HG03442 (cell line): ENCODE data around the gene COL6A1.
"Not testable (repeated sequence)": the region's sequence is repeated elsewhere in the genome, so short reads cannot be mapped to it uniquely, and the experiment has no call there.

Source experiments
- ATAC-seq: cut with Tn5 transposase; IDR thresholded peaks from one replicate; pipeline ENCODE4 v1.9.1; 2021; ENCODE audit warnings: mild to moderate bottlenecking, moderate library complexity; ENCODE audit not compliant: unreplicated experiment

The COL6A1 gene

DNA sequence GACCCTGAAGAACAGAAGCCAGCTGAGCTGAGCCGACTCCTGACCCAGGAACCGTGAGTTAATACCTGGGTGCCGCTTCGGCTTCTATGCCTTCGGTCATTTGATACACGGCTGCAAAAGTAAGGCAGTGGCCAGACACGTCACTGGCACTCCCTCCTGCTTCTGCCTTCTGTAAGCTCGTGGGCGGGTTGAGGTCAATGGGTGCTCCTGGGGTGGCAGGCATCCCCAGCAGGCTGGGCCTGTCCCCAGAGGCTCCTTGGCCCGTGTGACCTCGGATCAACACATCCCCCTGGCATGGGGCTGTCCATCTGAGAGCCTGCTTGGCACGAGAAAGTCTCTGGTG is 35.7 kb upstream of the COL6A1 start:
- ATAC-seq = no peak

DNA sequence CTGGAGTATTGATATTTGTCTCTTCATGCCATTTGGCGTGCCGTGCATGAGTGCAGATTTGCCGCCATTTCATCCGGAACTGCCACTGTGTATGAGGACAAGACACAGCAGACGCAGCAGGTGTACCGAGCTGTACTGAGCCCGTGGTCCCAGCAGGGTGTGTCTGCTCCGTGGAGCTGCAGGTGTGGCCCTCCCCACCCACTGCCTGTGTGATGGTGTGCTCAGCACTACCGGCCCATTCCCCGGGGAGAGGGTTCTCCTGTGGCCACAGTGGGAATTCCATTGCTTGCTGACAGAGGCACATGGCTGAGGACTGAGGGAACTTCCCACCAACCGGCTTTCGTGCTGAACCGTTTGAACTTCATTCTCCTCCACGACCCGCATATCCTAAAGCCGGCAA is 34.3 kb upstream of the COL6A1 start:
- ATAC-seq = no peak

DNA sequence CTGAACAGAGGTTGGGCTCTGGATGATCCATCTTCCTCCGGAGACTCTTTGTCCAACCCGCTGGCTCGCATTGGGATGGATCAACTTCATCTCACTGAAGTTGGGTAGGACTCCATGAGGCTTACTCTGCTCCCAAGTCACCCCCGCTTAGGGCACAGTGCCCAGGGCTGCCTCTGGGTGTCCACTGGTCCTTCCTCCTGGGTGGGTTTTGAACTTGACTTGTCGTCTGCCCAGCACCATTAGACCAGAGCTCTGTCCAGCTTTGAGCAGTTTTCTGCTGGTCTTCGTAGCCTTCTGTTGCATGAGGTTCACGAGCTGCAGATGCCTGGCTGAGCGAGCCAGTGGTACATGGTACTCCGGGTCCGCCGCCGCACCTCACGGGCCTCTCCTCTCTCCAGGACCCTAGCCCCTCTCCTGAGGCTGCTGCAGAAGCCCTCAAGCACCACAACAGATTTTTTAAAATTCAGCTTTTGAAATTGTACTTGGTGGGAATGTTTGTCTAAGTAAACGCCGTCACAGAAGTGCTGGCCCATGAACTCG is 33.8 kb upstream of the COL6A1 start:
- no peak for ATAC-seq

DNA sequence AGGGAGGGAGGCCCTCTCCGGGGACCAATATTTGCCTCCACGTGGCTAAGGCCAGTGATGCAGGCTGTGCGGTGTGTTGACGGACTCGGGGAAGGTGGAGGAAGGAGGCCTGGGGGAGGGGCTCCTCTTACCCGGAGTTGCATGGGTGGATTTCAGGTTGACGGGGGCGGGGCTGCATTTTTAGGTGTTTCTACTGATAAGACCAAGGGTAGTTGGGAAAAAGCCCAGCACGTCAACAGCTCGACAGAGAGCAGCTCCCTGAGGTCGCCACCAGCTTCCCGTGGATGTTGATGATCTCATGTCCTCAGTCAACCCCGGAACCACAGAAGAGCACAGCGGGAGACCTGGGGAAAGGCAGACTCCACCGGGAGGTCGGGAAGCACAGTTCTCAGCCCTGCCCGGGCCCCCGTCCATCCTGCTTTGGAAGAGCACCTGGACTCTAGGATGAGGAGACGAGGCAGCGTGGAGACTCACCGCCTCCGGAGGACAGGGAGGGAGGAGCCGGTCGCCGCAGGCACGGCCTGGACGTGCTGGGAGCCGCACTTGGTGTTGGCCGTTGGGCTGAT is 32.9 kb upstream of the COL6A1 start:
- ATAC-seq = no peak

DNA sequence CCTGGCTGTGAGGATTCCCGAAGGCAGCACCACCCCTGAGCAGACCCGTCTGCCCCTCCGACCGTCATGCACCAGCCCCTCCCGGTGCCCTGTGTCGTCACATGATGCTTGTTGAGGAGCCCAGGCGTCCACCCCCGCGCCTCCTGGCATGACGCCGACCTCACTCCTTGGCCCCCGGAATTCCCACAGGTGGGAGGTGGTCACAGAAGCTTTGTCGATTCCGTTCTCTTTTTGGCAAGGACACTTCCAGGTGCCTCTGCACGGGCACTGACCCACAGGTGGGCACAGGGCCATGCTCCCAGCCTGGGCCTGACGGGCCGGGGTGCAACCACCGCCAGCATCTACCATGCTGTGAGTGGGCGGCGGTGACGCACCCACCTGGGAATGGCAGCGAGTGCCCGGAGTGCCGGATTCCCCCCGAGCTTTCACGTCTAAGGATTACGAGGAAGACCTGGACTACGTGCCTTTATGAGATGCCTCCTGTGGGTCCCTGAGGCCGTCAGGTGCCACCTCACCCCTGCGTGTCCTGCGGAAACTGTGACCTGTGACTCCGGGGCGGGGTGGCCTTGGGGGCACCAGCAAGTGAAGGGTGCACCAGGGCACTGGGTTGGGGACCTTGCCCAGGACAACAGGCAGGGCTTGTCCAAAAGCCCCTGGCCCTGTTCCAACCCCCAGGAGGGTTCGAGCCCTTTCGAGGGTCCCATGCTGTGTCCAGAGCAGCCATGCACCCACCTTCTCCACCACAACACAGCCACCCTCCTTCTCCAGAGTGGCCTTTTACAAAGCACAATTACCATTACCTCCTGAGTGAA is 31.4 kb upstream of the COL6A1 start:
- ATAC-seq = no peak

DNA sequence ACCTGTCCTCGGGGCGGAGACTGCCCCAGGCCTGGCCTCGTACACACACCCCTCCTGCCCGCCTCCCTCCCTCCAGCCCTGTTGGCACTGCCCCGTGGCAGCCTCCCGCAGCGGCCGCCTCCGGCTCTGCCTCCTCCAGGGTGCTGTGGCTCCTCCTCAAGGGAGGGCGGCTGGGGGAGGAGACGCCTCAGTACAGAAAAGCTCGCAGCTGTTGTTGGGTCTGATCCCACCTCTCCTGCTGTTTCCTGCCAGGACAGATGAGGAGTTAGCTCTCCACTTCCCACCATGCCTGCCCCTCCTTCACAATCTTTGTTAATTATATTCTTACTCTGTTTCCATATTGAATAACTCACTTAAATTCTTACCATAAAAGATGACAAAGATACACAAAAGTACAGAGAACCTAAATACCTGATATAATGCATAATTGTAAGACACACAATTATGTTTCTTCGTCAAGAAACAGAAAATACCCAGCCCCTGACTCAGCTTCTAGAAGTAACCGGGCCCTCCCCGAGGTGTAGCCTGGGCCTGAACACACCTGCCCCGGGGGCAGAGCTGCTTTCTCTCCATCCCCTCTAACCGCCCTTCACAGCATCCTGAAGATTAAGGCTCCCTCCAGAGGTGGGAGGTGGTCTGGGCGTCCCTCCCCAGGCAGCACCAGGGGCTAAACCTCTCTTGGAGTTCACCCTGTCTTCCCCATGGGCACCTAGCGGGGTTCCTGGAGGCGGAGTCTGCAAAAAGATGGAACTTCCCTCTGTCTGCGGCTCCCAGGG is 30.6 kb upstream of the COL6A1 start:
- no peak for ATAC-seq

DNA sequence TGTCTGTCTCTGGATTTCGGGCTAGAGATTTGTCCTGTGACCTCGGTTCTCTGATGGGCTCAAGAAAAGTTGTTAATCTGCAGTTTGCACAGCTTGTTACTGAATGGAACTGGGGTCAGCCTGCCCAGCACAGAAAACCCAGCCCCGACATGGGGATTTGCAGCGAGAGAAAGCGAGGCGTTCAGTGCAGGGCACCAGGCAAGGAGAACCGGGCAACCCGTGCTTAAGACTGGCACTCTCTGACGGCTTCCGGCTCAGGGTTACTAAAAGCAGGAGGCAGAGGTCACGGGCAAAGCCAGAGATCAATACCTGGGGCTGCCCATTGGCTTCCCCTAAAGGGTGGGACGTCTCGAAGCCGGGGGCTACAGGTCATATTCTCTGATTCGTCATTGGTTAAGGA is 29.9 kb upstream of the COL6A1 start:
- no peak for ATAC-seq

DNA sequence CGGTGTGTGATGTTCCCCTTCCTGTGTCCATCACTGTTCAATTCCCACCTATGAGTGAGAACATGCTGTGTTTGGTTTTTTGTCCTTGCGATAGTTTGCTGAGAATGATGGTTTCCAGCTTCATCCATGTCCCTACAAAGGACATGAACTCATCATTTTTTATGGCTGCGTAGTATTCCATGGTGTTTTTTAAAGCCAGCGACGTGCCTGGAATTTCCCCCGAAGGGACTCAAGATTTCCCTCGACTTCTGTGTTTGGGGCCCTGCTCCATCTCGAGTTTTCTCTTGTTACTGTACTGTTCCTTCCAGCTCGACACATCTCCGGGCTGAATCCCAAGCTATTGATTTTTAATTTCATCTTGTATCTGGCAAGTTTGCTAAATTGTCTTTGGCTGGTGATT is 29.0 kb upstream of the COL6A1 start:
- ATAC-seq = not testable (repeated sequence)

DNA sequence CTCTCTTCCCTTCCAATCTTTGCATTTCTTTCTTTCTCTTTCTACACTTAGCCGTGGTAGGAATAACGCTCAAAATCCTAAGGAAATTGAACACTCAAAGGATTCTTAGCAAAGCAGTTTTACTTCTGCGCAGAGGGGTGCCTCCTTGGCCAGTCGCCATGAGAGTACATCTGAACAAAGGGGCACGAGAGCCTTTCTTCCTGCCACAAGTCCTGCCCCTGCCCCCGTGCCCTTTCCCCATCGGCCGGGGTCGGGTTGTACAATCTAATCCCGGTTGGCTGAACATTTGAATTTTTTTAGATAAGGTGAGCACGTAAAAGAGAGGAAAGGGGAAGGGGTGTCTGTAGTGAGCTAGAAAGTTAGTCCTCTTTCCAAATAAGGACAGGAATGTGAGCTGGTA is 28.6 kb upstream of the COL6A1 start:
- ATAC-seq = no peak

DNA sequence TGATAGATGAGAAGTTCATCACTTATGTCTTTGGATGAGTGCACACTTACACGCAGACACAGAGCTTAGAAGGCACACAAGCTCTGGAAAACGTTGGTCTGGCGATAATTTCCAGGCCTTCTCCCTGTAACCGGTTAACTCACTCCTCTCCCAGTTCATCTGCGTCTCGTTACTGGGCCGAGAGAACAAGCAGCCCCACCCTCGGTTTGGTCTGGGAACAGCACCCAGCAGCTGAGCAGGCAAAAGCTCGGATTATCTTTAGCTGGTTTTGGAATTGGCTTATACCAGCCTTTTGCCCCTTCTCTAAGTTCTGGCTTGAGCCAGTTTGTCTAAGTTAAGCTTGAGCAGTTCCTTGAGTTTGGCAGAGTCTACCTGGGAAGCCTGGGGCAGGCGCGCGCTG is 27.3 kb upstream of the COL6A1 start:
- ATAC-seq = no peak

DNA sequence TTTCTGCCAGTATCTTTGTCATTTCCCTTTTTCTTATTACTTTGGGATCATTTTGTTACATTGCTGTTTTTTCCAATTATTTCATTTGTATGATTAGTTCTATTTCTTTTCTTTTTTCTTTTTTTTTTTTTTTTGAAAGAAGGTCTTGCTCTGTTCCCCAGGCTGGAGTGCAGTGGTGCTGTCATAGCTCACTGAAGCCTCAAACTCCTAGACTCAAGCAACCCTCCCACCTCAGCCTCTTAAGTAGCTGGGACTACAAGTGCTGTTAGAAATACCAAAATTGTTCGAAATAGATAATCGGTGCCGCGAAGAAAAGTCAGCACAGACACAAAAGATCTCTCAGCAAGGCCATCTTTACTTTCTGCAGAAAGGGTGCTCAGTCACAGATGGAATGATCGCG is 26.6 kb upstream of the COL6A1 start:
- ATAC-seq = no peak

DNA sequence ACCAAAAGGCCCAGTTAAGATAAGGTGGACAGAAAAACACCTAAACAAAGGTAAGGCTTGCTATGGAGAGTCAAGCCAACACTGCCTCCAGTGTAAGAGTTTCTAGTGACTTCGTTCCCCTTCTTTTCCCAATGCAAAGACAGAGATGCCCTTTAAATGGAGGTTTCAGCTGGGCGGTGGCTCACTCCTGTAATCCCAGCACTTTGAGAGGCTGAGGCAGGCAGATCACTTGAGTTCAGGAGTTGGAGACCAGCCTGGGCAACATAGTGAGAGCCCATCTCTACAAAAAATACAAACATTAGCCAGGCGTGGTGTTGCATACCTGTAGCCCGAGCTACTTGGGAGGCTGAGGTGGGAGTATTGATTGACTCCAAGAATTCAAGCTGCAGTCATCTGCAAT is 24.0 kb upstream of the COL6A1 start:
- ATAC-seq = no peak

DNA sequence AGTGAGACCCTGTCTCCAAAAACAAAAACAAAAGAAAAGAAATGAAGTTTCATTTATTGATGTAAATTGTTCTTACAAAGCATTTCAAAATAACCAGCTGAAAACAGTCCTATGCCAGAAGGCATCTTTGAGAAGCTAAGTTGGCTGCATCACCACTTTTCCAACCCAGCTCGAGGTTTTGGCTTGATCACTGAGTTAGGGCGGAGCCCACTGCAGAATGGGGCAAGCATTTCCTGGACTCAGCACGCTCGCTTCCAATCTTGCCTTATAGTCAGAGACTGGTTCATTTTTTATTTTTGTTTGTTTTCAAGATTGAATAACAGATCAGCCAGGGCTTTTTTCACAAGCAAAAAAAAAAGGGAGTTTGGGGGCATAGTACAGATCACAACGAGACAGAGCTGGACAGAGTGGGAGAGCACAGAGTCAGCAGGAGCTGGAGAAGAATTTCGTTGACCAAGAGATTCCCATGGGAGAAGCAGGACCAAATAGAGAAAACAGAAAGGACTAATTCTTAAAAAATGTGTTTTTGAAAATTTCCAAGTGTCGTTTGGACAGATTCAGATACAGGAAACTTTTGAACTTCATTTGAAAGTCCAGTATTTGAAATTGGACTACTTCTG is 23.5 kb upstream of the COL6A1 start:
- ATAC-seq = no peak

DNA sequence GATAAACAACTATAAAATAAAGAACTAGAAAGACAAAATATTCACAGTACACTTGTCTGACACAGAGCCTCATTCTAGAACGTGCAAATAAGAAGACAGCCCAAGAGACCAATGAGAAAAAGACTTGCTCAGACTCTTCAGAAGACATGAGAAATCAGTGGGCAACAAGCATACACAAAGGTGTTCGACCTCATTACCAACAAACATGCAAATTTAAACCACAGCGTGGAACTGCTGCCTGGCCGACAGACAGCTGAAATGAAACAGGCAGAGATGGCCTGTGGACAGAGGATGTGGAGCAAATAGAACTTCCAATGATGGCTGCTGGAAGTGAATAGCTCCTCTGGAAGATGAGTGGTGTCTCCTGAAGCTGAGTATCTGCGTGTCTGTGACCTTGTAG is 22.4 kb upstream of the COL6A1 start:
- no peak for ATAC-seq

DNA sequence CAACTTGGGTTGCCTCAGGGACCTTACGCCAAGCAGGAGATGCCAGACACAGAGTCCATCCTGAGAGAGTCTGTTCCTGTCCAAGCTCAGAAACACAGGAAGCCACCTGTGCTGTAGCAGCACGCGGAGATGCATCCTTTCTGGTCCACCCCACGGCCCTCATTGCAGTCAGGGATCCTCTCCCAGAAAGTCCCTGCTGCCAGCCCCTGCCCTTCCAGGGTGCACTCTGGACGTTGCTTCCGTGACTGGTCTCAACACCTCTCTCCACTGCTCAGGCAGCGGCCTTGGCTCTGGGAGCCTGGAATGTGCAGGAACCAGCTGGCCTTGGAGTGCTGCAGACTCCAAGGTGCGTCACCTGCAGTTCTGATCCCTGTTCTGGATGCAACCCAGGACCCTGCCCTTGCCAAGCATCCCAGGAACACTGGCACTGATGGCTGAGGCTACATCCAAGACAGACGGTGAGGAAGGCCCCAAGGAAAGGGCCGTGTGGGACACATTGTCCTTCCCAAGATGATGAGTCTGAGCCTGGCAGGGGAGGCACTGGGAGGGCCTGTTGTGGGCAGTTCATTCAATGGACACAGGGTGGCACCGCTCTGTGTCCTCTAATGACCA is 21.7 kb upstream of the COL6A1 start:
- no peak for ATAC-seq

DNA sequence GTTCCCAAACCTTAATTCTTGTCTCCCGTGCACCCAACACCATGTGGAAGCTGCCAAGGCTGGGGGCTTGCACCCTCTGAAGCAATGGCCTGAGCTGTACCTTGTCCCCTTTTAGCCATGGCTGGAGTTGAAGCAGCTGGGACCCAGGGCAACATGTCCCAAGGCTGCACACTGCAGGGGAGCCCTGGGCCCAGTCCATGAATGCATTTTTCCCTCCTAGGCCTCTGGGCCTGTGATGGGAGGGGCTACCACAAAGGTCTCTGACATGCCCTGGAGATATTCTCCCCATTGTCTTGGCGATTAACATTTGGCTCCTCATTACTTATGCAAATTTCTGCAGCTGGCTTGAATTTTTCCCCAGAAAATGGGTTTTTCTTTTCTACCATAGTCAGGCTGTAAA is 20.2 kb upstream of the COL6A1 start:
- not testable (repeated sequence) for ATAC-seq

DNA sequence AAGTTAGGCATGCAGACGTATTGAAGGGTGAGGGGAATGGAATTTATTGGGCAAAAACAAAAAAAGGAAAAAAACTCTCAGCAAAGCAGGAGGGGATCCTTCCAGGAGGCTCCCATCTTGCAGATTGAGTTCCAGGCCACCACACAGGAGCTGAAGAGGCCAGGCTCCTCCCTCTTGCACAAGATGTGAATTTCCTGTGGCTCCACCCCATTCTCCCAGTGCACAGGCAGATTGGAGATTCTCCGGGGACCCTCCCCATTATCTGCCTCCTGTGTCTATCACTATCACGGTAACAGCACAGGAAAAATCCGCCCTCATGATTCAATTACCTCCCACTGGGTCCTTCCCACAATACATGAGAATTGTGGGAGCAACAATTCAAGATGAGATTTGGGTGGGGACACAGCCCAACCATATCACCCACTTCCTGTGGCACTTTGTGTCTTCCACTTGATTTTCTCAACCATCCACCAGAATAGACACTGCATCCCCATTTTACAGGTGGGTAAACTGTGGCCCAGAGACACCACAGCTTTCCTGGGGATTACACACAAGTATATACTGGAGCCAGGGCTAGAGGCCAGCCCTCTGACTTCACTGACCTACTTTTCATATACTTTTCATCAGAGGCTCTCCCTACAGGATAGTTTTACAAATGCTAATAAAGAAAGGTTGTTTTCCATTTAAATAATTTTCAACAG is 18.9 kb upstream of the COL6A1 start:
- ATAC-seq = no peak

DNA sequence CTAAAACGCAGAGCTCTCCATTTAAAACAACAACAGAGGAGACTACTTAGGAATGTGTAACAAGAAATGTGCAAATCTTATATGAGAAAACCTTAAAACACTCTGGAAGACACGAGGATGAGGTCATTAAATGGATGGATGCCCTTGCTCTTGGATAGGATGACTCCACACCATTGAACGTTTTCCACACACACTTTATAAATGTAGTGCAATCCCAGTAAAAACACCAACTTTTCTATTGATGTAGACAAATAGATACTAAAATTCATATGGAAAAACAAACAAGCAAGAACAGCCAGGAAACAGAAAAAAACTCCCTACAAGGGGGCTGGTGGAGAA is 18.4 kb upstream of the COL6A1 start:
- no peak for ATAC-seq

DNA sequence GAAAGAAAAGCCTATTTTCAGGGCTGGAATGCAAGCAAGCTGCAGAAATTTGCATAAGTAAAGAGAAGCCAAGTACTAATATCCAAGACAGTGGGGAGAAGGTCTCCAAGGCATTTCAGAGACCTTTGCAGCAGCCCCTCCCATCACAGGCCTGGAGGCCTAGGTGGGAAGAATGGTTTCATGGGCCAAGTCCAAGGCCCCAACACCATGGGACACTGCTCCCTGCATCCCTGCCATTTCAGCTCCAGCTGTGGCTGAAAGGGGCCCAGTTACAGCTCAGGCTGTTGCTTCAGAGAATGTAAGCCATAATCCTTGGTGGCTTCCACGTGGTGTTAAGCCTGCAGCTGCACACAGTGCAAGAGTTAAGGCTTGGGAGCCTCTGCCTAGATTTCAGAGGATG is 16.9 kb upstream of the COL6A1 start:
- no peak for ATAC-seq

DNA sequence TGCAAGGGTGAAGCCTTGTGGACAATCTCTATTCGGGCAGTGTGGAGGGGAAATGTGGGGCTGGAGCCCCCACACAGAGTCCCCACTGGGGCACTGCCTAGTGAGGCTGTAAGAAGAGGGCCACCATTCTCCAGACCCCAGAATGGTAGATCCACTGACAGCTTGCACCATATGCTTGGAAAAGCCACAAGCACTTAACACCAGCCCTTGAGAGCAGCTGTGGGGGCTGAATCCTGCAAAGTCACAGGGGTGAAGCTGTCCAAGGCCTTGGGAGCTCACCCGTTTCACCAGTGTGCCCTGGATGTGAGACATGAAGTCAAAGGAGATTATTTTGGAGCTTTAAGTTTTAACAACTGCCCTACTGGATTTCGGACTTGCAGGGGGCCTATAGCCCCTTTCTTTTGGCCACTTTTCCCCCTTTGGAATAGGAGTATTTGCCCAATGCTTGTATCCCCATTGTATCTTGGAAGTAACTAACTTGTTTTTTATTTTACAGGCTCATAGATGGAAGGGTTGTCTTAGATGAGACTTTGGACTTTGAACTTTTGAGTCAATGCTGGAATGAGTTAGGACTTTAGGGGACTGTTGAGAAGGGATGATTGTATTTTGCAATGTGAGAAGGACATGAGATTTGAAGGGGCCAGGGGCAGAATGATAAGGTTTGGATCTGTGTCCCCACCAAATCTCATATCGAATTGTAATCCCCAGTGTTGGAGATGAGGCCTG is 16.3 kb upstream of the COL6A1 start:
- no peak for ATAC-seq
